Colonic mucosa (tissue), 4 donors: ENCODE data around the gene TMEM238L. TPM values are rescaled to one million over a fixed set of nuclear protein-coding genes. Genes with fewer than 3 reads are reported as not detected.

Source experiments
- DNase-seq: peaks from one replicate; pipeline ENCODE4 v3.0.0-alpha.2; 2020
- H3K27ac ChIP-seq: fragments of 200-600 bp; one replicate; pipeline ENCODE4 v1.8.0; 2021
- H3K27me3 ChIP-seq: fragments of 200-600 bp; one replicate; pipeline ENCODE4 v1.8.0; 2021
- H3K36me3 ChIP-seq: fragments of 200-600 bp; one replicate; pipeline ENCODE4 v1.8.0; 2021
- H3K4me1 ChIP-seq: fragments of 200-600 bp; one replicate; pipeline ENCODE4 v1.8.0; 2021; ENCODE audit warnings: mild to moderate bottlenecking
- H3K4me3 ChIP-seq: fragments of 200-600 bp; one replicate; pipeline ENCODE4 v1.8.0; 2021
- H3K9ac ChIP-seq, 2 donors: one replicate each; pipeline ENCODE4 v1.7.0; 2013; ENCODE audit warnings: control low read depth in 2 of 2, low read depth in 2 of 2, low read length in 2 of 2
- H3K9me3 ChIP-seq: fragments of 200-600 bp; one replicate; pipeline ENCODE4 v1.8.0; 2021
- CTCF ChIP-seq: fragments of 200-600 bp; IDR thresholded peaks from one replicate; pipeline ENCODE4 v1.8.0; 2022; ENCODE audit warnings: antibody characterized with exemption, mild to moderate bottlenecking
- intact Hi-C: fragments of 100-400 bp; cut with DNase I; formaldehyde crosslinking; loops from one replicate; pipeline ENCODE4 v1.14.1; 2022
- total RNA-seq, 2 donors: library from RNA; stranded (reverse); fragmentation: NEBNext Ultra II Directional in 1 of 2; extraction: Animal tissue kit (Norgen Biotek cat#: 25700) in 1 of 2; gene quantifications; one replicate each; pipeline ENCODE4 v1.2.1, GENCODE V29; 2021
- donor health status: healthy.
- donor health status: DM: no; HTN: no; CAD: no.
- donor health status: DM: no; HTN: no; CAD: no.

TMEM238L gene
- total RNA-seq, 2 donors from 2014 or later: 63.1 to 68.8 TPM

- Histone ChIP-seq H3K9me3 (no peaks in the 10 kb centered on the region), H3K36me3 (no peaks in the 10 kb centered on the region), H3K4me1 (peaks cover 6% of the 10 kb centered on the region), H3K27ac (no peak overlapping the region), H3K9ac (no peak overlapping the region), H3K27me3 (no peaks in the 10 kb centered on the region), H3K4me3 (no peak overlapping the region)
- no peak for DNase-seq
- no peak for TF ChIP-seq CTCF
- intact Hi-C loops: no loop called here
Observed at GRCh38 chr17:10831696-10832095, 27.8 kb upstream of the TMEM238L start.

GRCh38 chr17:10827898-10828552 lies 24.1 kb upstream of the TMEM238L start:
- Histone ChIP-seq H3K9me3 (no peaks in the 10 kb centered on the region), H3K27ac (peak overlapping the region; percentile 44), H3K36me3 (no peaks in the 10 kb centered on the region), H3K9ac (no peak overlapping the region), H3K27me3 (no peaks in the 10 kb centered on the region), H3K4me3 (no peak overlapping the region), H3K4me1 (peaks cover 6% of the 10 kb centered on the region)
- no peak for TF ChIP-seq CTCF
- DNase-seq: peak; percentile 52
- intact Hi-C loops: no loop called here

- H3K27me3 ChIP-seq: no peaks in the 10 kb centered on the region
- no peaks in the 10 kb centered on the region for H3K36me3 ChIP-seq
- intact Hi-C loops: no loop called here
- H3K4me3 ChIP-seq: no peak overlapping the region
- no peak for TF ChIP-seq CTCF
- H3K9me3 ChIP-seq: no peaks in the 10 kb centered on the region
- peaks cover 6% of the 10 kb centered on the region for H3K4me1 ChIP-seq
- DNase-seq: peak; percentile 50
- no peak overlapping the region for H3K27ac ChIP-seq
- H3K9ac ChIP-seq: no peak overlapping the region
Observed at GRCh38 chr17:10824874-10825273, 21.0 kb upstream of the TMEM238L start.

- Histone ChIP-seq H3K27ac (no peak overlapping the region), H3K9me3 (no peaks in the 10 kb centered on the region), H3K4me3 (no peak overlapping the region), H3K27me3 (no peaks in the 10 kb centered on the region), H3K36me3 (no peaks in the 10 kb centered on the region), H3K9ac (no peak overlapping the region), H3K4me1 (no peaks in the 10 kb centered on the region)
- no peak for TF ChIP-seq CTCF
- intact Hi-C loops: no loop called here
- DNase-seq: no peak
Observed at GRCh38 chr17:10821770-10822169, 17.9 kb upstream of the TMEM238L start.

GRCh38 chr17:10821054-10821453 lies 17.2 kb upstream of the TMEM238L start:
- H3K36me3 ChIP-seq: no peaks in the 10 kb centered on the region
- TF ChIP-seq CTCF: no peak
- H3K9me3 ChIP-seq: no peaks in the 10 kb centered on the region
- no peaks in the 10 kb centered on the region for H3K4me1 ChIP-seq
- DNase-seq: no peak
- no peak overlapping the region for H3K27ac ChIP-seq
- intact Hi-C loops: no loop called here
- no peak overlapping the region for H3K9ac ChIP-seq
- H3K4me3 ChIP-seq: no peak overlapping the region
- no peaks in the 10 kb centered on the region for H3K27me3 ChIP-seq
